H9 (cell line): ENCODE measurements around the gene SOWAHC. TPM values are rescaled to one million over a fixed set of nuclear protein-coding genes. Genes with fewer than 3 reads are reported as not detected.

Source experiments
- DNase-seq: peaks from one replicate; pipeline ENCODE4 v3.0.0-alpha.2; 2017
- H2AFZ ChIP-seq: one replicate; pipeline ENCODE4 v1.6.1; 2013; ENCODE audit warnings: mild to moderate bottlenecking, low read length, control low read depth, moderate library complexity
- H2AK5ac ChIP-seq: 2 replicates; pipeline ENCODE4 v1.6.1; 2013; ENCODE audit warnings: low read length, control low read depth, mixed read lengths; ENCODE audit not compliant: insufficient read length
- H2BK120ac ChIP-seq: one replicate; pipeline ENCODE4 v1.6.1; 2013; ENCODE audit warnings: low read depth, mild to moderate bottlenecking, low read length, control low read depth, inconsistent platforms; ENCODE audit not compliant: poor library complexity, severe bottlenecking
- H2BK12ac ChIP-seq: 2 replicates; pipeline ENCODE4 v1.6.1; 2013; ENCODE audit warnings: low read length, control low read depth, mixed read lengths, low read depth; ENCODE audit not compliant: insufficient read length
- H2BK15ac ChIP-seq: 2 replicates; pipeline ENCODE4 v1.6.1; 2013; ENCODE audit warnings: low read depth, low read length, control low read depth
- H2BK20ac ChIP-seq: one replicate; pipeline ENCODE4 v1.6.1; 2013; ENCODE audit warnings: low read depth, mild to moderate bottlenecking, low read length, control low read depth, inconsistent platforms; ENCODE audit not compliant: poor library complexity, severe bottlenecking
- H2BK5ac ChIP-seq: 2 replicates; pipeline ENCODE4 v1.6.1; 2013; ENCODE audit warnings: low read length, control low read depth, mixed read lengths; ENCODE audit not compliant: insufficient read length
- H3K14ac ChIP-seq: 2 replicates; pipeline ENCODE4 v1.6.1; 2013; ENCODE audit warnings: low read length, control low read depth; ENCODE audit not compliant: insufficient read depth
- H3K18ac ChIP-seq: 2 replicates; pipeline ENCODE4 v1.6.1; 2013; ENCODE audit warnings: low read depth, mild to moderate bottlenecking, mixed read lengths, low read length, control low read depth; ENCODE audit not compliant: insufficient read length
- H3K23ac ChIP-seq: 2 replicates; pipeline ENCODE4 v1.6.1; 2013; ENCODE audit warnings: low read length, control low read depth, mixed read lengths, low read depth; ENCODE audit not compliant: insufficient read length
- H3K23me2 ChIP-seq: 2 replicates; pipeline ENCODE4 v1.6.1; 2013; ENCODE audit warnings: low read depth, mild to moderate bottlenecking, mixed read lengths, low read length, control low read depth; ENCODE audit not compliant: insufficient read length, poor library complexity, severe bottlenecking
- H3K27ac ChIP-seq: 2 replicates; pipeline ENCODE4 v1.5.1; 2013; ENCODE audit warnings: low read length, control low read depth, mixed read lengths, low read depth; ENCODE audit not compliant: insufficient read length
- H3K27me3 ChIP-seq: 2 replicates; pipeline ENCODE4 v1.6.1; 2013; ENCODE audit warnings: low read length, control low read depth, inconsistent platforms; ENCODE audit not compliant: insufficient read depth
- H3K4ac ChIP-seq: 2 replicates; pipeline ENCODE4 v1.6.1; 2013; ENCODE audit warnings: low read depth, mild to moderate bottlenecking, control low read depth, inconsistent platforms, low read length, moderate library complexity
- H3K4me1 ChIP-seq: 2 replicates; pipeline ENCODE4 v1.6.1; 2013; ENCODE audit warnings: low read length, control low read depth, inconsistent platforms; ENCODE audit not compliant: insufficient read depth
- H3K4me2 ChIP-seq: 2 replicates; pipeline ENCODE4 v1.6.1; 2013; ENCODE audit warnings: low read length, control low read depth, mixed read lengths; ENCODE audit not compliant: insufficient read length, insufficient read depth
- H3K56ac ChIP-seq: 2 replicates; pipeline ENCODE4 v1.6.1; 2013; ENCODE audit warnings: low read depth, mild to moderate bottlenecking, mixed read lengths, low read length, control low read depth; ENCODE audit not compliant: insufficient read length
- H3K79me1 ChIP-seq: 2 replicates; pipeline ENCODE4 v1.6.1; 2013; ENCODE audit warnings: low read depth, mild to moderate bottlenecking, moderate library complexity, low read length, control low read depth, inconsistent platforms; ENCODE audit not compliant: insufficient read depth, poor library complexity, severe bottlenecking
- H3K79me2 ChIP-seq: 2 replicates; pipeline ENCODE4 v1.6.1; 2013; ENCODE audit warnings: low read length, control low read depth, inconsistent platforms; ENCODE audit not compliant: insufficient read depth
- H3K9ac ChIP-seq: 2 replicates; pipeline ENCODE4 v1.6.1; 2013; ENCODE audit warnings: low read length, control low read depth, mixed read lengths; ENCODE audit not compliant: insufficient read length; ENCODE audit errors: extremely low read depth
- H3K9me3 ChIP-seq: one replicate; pipeline ENCODE4 v1.6.1; 2013; ENCODE audit warnings: low read depth, low read length, inconsistent platforms; ENCODE audit not compliant: control insufficient read depth
- H3T11ph ChIP-seq: one replicate; pipeline ENCODE4 v1.6.1; 2013; ENCODE audit warnings: mild to moderate bottlenecking, low read length, control low read depth, inconsistent platforms
- H4K20me1 ChIP-seq: one replicate; pipeline ENCODE4 v1.6.1; 2013; ENCODE audit not compliant: control insufficient read depth, insufficient read length, insufficient read depth
- H4K5ac ChIP-seq: 2 replicates; pipeline ENCODE4 v1.6.1; 2013; ENCODE audit warnings: low read depth, mild to moderate bottlenecking, mixed read lengths, low read length, control low read depth; ENCODE audit not compliant: insufficient read length
- H4K8ac ChIP-seq: replicated peaks from 2 replicates; pipeline ENCODE4 v1.6.1; 2013; ENCODE audit warnings: low read length, control low read depth, mixed read lengths, low read depth; ENCODE audit not compliant: insufficient read length
- H4K91ac ChIP-seq: 2 replicates; pipeline ENCODE4 v1.6.1; 2013; ENCODE audit warnings: low read depth, mild to moderate bottlenecking, moderate library complexity, mixed read lengths, low read length, control low read depth; ENCODE audit not compliant: insufficient read length
- H3K27ac Mint-ChIP-seq, 3 experiments: 2 replicates in 2 of 3; 3 replicates in 1 of 3; pipeline ENCODE4 v1.8.0; 2020 to 2021; ENCODE audit warnings: mixed read lengths in 3 of 3, mild to moderate bottlenecking in 1 of 3, moderate library complexity in 1 of 3
- H3K27me3 Mint-ChIP-seq: 2 replicates; pipeline ENCODE4 v1.8.0; 2021; ENCODE audit warnings: low read depth, mild to moderate bottlenecking, moderate library complexity, mixed read lengths
- H3K36me3 Mint-ChIP-seq, 3 experiments: 2 replicates in 2 of 3; 3 replicates in 1 of 3; pipeline ENCODE4 v1.8.0; 2020 to 2021; ENCODE audit warnings: low read depth in 3 of 3, mixed read lengths in 3 of 3; ENCODE audit not compliant: insufficient read depth in 1 of 3
- H3K4me1 Mint-ChIP-seq, 2 experiments: 2 replicates each; pipeline ENCODE4 v1.8.0; 2020; ENCODE audit warnings: mixed read lengths in 2 of 2
- H3K4me3 Mint-ChIP-seq, 2 experiments: 2 replicates in 1 of 2; 3 replicates in 1 of 2; pipeline ENCODE4 v1.8.0; 2020 to 2021; ENCODE audit warnings: mild to moderate bottlenecking in 2 of 2, mixed read lengths in 2 of 2, moderate library complexity in 1 of 2
- H3K9me3 Mint-ChIP-seq, 2 experiments: 2 replicates in 1 of 2; 3 replicates in 1 of 2; pipeline ENCODE4 v1.8.0; 2020; ENCODE audit warnings: mild to moderate bottlenecking in 2 of 2, mixed read lengths in 2 of 2, moderate library complexity in 1 of 2
- WGBS: extraction: QIAGEN DNeasy Blood & Tissue Kit; methylation state at CpG from one replicate; pipeline ENCODE4 v1.1.7; 2013; ENCODE audit warnings: missing lambda C conversion rate, low lambda C conversion rate, mixed read lengths; ENCODE audit not compliant: insufficient read length; ENCODE audit errors: extremely low coverage; 5-methylcytosine and 5-hydroxymethylcytosine counted together
- long read RNA-seq: library from polyadenylated mRNA; unstranded; transcript quantifications from one replicate; pipeline ENCODE4 v2.0.0, GENCODE V29; 2020
- total RNA-seq: library from RNA; stranded (reverse); gene quantifications from 2 replicates; pipeline ENCODE4 v1.2.1, GENCODE V29; 2021
- TF ChIP-seq, protein P1 (sequence below): fragments of 200-600 bp; sonication (generic); conservative IDR thresholded peaks from 3 replicates; pipeline ENCODE4 v1.8.0; 2021; ENCODE audit warnings: antibody characterized with exemption, mild to moderate bottlenecking

Gene SOWAHC, protein sequence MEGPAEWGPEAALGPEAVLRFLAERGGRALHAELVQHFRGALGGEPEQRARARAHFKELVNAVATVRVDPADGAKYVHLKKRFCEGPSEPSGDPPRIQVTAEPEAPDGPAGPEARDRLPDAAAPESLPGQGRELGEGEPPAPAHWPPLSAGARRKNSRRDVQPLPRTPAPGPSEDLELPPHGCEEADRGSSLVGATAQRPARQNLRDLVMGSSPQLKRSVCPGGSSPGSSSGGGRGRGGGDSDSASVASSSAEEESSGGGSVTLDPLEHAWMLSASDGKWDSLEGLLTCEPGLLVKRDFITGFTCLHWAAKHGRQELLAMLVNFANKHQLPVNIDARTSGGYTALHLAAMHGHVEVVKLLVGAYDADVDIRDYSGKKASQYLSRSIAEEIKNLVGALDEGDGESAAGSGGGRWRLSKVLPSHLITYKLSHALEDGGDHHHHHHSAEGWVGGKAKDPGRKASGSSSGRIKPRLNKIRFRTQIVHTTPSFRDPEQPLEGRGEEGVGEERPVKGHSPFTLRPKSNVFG
- 20.1 and 20.9 TPM in 2 replicates for total RNA-seq
- long read RNA-seq, full-length matches to known transcripts, result 12 of 13 reads
- long read RNA-seq, partial matches to known transcripts, result 0 of 13 reads
- long read RNA-seq, other reads (novel, unspliced or antisense), result 1 of 13 reads

DNA sequence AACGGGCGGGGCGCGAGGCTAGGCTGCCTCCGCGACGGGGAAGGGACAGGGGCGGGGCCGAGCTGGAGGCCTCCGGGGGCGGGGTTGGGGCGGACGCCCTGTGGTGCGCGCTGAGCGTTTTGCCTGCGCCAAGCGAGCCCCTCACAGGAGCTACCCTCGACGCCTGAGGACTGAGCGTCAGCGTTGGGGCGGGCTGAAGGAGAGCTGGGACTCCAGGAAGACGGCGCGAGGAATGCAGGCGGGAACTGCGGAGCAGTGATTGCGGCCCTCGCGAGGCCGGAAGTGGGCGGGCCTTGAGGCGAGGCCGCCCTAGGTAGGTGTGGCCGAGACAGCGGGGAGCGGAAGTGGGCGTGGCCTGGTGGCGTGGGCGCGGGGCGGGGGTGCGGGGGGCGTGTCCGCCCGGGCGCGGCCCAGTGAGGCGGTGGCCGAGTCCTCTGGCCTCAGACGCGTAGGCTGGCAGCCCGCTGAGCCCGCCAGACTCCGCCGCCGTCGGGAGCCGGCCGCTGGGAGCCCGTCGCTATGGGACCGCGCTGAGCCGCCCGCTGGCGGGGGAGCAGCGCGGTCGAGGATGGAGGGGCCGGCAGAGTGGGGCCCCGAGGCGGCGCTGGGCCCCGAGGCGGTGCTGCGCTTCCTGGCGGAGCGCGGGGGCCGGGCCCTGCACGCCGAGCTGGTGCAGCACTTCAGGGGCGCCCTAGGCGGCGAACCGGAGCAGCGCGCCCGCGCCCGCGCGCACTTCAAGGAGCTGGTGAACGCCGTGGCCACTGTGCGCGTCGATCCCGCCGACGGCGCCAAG lies at the start of gene SOWAHC, which contains the start of gene SEPTIN10:
TSS of gene SOWAHC (plus strand) at position 443 of the 793 bp plus-strand sequence. CDS start at position 569, 126 bp downstream.
TSS of gene SEPTIN10 (minus strand) at position 45 of the 793 bp plus-strand sequence. CDS start 139 bp downstream, outside the sequence.
- no peaks in the 10 kb centered on the region for H3K9me3 Mint-ChIP-seq
- peaks cover 7% of the 10 kb centered on the region; the same call in 1 of the 2 replicates for H3K27me3 Mint-ChIP-seq
- no CpG with 5 or more reads among the region's 104 CpGs for WGBS
- Histone ChIP-seq H3T11ph (no peak within 1 kb of the TSS), H4K91ac (no peak within 1 kb of the TSS), H2BK20ac (no peak within 1 kb of the TSS), H3K4me2 (peak within 1 kb of the TSS; percentile 96), H3K23ac (peak within 1 kb of the TSS; percentile 59), H3K79me2 (peaks cover 29% of the 10 kb centered on the region; the same call in 1 of the 2 replicates), H2BK12ac (no peak within 1 kb of the TSS), H2AFZ (no peak within 1 kb of the TSS), H3K9ac (peak within 1 kb of the TSS; percentile 98), H4K8ac (no peak within 1 kb of the TSS), H3K14ac (peak within 1 kb of the TSS; percentile 90), H3K79me1 (no peaks in the 10 kb centered on the region), H2AK5ac (no peak within 1 kb of the TSS), H2BK5ac (no peak within 1 kb of the TSS), H4K5ac (no peak within 1 kb of the TSS), H3K4me1 (no peaks in the 10 kb centered on the region; the same call in 1 of the 2 replicates), H2BK120ac (no peak within 1 kb of the TSS), H3K27me3 (peaks cover 3% of the 10 kb centered on the region; the same call in 1 of the 2 replicates), H3K27ac (peak within 1 kb of the TSS; percentile 60), H3K23me2 (peaks cover 19% of the 10 kb centered on the region), H3K9me3 (no peaks in the 10 kb centered on the region), H3K4ac (no peak within 1 kb of the TSS), H2BK15ac (no peak within 1 kb of the TSS), H3K56ac (no peak within 1 kb of the TSS), H3K18ac (peak within 1 kb of the TSS; percentile 71), H4K20me1 (no peaks in the 10 kb centered on the region)
- peak within 1 kb of the TSS; percentile 87 to 96 for H3K4me3 Mint-ChIP-seq
- peaks cover 39 to 40% of the 10 kb centered on the region in 2 experiments for H3K4me1 Mint-ChIP-seq
- TF ChIP-seq, protein P1, sequence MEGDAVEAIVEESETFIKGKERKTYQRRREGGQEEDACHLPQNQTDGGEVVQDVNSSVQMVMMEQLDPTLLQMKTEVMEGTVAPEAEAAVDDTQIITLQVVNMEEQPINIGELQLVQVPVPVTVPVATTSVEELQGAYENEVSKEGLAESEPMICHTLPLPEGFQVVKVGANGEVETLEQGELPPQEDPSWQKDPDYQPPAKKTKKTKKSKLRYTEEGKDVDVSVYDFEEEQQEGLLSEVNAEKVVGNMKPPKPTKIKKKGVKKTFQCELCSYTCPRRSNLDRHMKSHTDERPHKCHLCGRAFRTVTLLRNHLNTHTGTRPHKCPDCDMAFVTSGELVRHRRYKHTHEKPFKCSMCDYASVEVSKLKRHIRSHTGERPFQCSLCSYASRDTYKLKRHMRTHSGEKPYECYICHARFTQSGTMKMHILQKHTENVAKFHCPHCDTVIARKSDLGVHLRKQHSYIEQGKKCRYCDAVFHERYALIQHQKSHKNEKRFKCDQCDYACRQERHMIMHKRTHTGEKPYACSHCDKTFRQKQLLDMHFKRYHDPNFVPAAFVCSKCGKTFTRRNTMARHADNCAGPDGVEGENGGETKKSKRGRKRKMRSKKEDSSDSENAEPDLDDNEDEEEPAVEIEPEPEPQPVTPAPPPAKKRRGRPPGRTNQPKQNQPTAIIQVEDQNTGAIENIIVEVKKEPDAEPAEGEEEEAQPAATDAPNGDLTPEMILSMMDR, result no peak
- H3K27ac Mint-ChIP-seq, result peak within 1 kb of the TSS; percentile 95 to 98 (median 96)
- DNase-seq, result peak; percentile 97
- peaks cover 0 to 12% (median 3%) of the 10 kb centered on the region in 3 experiments; a peak in 4 of 7 replicates for H3K36me3 Mint-ChIP-seq
